GM18907 (cell line): ENCODE measurements around the gene NAV2.

Experiments
- ATAC-seq: cut with Tn5 transposase; IDR thresholded peaks from one replicate; pipeline ENCODE4 v1.9.1; 2021; ENCODE audit warnings: mild to moderate bottlenecking, moderate library complexity; ENCODE audit not compliant: unreplicated experiment

Gene NAV2

DNA sequence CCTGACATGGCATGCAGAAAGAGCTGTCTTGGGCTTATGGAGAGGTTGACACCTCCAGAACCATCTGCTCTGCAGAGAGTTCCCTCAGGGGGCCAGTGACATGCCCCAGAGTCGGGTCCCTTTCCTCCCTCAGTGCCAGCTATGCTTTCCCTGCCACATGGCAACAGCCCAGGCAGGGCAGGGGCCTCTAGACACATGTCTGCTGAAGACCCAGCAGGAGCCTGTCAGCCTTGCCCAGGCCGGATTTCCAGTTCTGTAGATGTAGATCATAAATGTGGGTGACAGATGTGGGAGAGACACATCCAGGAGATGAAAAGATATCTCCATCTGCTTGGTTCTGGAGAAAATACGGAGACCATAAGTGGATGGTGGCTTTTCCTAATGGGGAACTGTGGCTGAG, 25.5 kb downstream of the NAV2 start:
- ATAC-seq: no peak

- no peak for ATAC-seq
Measured at GRCh38 chr11:19739872-19740271, 27.2 kb downstream of the NAV2 start.

- no peak for ATAC-seq
Measured at GRCh38 chr11:19740586-19740985, 27.9 kb downstream of the NAV2 start.

DNA sequence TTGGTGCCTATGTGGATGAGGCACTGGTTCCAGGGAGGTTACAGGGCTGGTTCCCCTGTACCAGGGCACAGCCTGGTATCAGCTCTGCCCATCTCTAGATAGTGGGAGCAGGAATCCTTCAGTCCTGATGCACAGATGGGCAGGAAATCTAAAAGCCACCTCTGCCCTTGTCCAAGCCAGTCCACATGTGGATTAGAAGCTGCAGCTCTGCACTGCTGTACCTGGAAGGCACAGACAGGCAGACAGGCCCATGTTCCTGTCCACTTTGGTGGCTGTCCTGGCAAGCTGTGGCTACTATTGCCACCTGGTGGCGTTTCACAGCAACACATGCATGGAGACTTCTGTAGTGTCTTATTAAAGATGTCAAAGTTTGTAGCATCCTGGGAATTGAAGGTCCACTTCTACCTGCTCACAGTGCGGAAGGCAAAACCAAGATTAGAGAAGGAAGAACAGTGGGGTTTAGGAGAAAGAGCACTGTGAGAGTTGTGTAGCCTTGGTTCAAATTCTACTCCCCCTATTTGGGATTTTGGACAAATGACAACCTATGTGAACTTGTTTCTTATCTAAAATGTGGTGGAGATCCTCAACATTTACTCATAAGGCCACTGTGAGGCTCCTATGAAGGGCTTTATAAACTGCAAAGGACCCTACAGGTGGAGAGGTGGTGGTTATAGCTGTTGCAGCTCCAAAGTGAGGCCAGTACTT, 30.1 kb downstream of the NAV2 start:
- ATAC-seq: peak; percentile 84

- no peak for ATAC-seq
Measured at GRCh38 chr11:19743622-19744021, 31.0 kb downstream of the NAV2 start.

GRCh38 chr11:19744130-19744529, 31.5 kb downstream of the NAV2 start:
- no peak for ATAC-seq

DNA sequence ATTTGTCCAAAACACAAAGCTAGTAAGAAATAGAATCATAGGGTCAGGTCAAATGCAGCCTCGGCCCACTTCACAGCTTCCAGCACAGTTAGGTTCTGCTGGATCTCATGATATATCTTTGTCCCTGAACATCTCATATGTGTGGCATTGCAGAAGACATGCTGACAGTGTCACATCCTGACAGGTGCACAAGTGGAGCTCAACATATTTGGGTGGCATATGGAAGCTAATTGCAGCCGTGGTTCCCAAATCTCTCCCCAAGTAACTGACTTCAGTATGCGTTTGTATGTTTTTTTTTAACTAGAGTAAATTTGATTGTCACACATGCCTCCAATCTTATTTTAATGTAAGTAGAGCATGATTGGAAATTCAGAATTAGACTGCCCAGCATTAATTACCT, 33.4 kb downstream of the NAV2 start:
- no peak for ATAC-seq

DNA sequence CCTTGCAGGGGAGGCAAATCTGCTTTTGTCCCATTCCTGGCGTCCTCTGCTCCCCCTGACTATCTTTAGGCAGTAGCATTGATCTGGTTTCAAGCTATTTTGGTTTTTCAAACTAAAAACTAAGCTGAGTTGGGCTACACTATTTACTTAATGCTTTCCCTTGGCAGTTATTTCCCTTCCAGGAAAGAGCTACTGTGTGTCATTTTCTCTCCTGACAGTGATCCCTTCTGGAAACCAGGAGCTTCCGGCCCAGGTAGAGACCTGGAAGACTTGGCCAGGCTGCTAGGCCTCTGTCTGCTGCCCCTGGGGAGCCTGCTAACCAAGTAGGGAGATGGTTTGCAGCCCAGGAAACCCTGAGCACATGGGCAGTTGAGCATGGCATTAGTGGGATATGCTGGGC, 35.0 kb downstream of the NAV2 start:
- ATAC-seq: no peak

DNA sequence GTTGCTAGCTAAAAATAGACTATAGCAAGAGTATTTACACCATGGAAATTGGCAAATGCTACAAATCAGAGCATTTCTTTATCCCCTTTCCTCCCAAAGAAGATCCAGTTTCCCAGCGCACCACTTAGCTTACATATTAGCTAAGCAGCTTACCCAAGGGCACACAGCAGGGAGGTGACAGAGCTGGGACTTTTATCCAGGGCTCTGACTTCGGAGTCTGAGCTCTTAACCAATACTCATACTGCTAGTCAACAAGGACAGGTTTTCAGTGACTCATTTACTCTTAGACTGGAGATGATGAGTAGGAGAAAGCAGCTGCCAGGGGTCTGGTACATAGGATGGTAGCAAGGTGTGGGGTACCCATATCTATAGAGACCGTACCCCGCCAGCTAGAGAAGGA, 38.4 kb downstream of the NAV2 start:
- no peak for ATAC-seq

- ATAC-seq: no peak
Measured at GRCh38 chr11:19753451-19754106, 40.9 kb downstream of the NAV2 start.

GRCh38 chr11:19756675-19757475, 44.2 kb downstream of the NAV2 start:
- ATAC-seq: no peak

- no peak for ATAC-seq
Measured at GRCh38 chr11:19759389-19759788, 46.8 kb downstream of the NAV2 start.

- no peak for ATAC-seq
Measured at GRCh38 chr11:19762266-19762665, 49.6 kb downstream of the NAV2 start.

GRCh38 chr11:19763330-19763729, 50.7 kb downstream of the NAV2 start:
- no peak for ATAC-seq

GRCh38 chr11:19766206-19766605, 53.6 kb downstream of the NAV2 start:
- ATAC-seq: no peak

DNA sequence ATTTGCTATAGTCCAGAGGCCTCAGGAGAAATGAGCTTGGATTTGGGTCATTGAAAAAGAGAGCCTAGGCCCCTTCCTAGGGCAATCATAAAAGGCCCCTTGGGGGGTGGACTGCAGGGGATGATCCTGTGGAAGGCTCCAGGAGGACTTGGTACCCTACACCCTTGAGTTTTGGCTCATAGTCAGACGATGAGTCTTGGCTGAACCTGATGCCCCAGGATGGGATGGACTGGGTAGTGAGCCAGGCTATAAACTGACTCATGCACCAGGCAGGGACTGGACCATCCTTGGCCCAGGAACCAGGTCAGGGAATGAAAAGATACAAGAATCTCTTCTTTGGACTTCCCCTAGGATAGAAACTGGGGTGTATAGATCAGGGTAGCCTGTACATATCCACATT, 54.2 kb downstream of the NAV2 start:
- ATAC-seq: no peak

- no peak for ATAC-seq
Measured at GRCh38 chr11:19767627-19768151, 55.1 kb downstream of the NAV2 start.

DNA sequence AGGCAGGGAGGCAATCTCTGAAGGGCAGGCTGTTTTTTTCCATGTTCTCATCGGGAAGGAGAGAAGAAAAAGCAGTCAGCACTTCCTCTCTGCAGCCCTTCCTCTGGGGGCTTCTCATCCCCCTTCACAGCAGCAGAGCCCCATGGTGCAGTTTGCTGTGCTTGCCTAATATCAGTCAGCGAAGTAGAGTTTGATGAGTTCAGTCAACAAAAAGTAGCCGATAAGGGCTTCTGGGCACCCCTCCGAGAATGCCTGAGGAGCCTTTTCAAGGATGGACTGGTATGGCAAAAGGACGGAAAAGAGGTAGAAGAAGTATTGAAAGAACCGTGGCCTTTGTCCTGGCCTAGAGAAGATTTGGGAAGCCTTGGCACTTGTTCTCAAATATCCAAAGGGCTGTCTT, 55.6 kb downstream of the NAV2 start:
- no peak for ATAC-seq

GRCh38 chr11:19768815-19769214, 56.2 kb downstream of the NAV2 start:
- no peak for ATAC-seq

GRCh38 chr11:19769820-19770219, 57.2 kb downstream of the NAV2 start:
- no peak for ATAC-seq

- ATAC-seq: no peak
Measured at GRCh38 chr11:19770277-19770676, 57.6 kb downstream of the NAV2 start.

DNA sequence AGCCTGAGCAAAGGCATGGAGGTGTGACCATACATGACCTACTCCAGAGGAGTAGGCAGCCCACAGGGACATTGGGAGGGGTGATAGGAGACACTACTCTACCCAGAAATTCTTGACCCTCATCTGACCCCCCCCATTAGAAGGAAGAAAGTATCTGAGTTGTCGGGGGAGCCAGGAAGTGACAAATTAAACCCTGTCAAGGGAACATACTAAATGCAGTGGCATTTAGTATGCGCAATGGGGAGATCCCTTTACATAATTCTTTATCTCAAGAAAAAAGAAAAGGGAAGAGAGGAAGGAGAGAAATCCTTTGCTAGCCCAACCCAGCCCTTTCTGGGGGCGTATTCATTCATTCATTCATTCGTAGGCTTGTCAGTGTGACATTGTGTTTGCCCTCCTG, 58.8 kb downstream of the NAV2 start:
- no peak for ATAC-seq
